GM19023 (cell line): ENCODE measurements around the gene GABBR1.

Experiments used
- ATAC-seq: cut with Tn5 transposase; IDR thresholded peaks from one replicate; pipeline ENCODE4 v1.9.1; 2021; ENCODE audit warnings: mild to moderate bottlenecking, moderate library complexity; ENCODE audit not compliant: unreplicated experiment

GABBR1 gene

GRCh38 chr6:29625337-29625930 lies 7.5 kb downstream of the GABBR1 start:
- ATAC-seq = no peak

GRCh38 chr6:29624520-29624961 lies 8.4 kb downstream of the GABBR1 start:
- no peak for ATAC-seq

GRCh38 chr6:29620630-29621029 lies 12.4 kb downstream of the GABBR1 start:
- no peak for ATAC-seq

- ATAC-seq = no peak
Measured at GRCh38 chr6:29619578-29620160, 13.3 kb downstream of the GABBR1 start.

GRCh38 chr6:29617782-29618554 lies 15.0 kb downstream of the GABBR1 start:
- ATAC-seq = no peak

GRCh38 chr6:29611426-29611825 lies 21.6 kb downstream of the GABBR1 start:
- no peak for ATAC-seq

- ATAC-seq = no peak
Measured at GRCh38 chr6:29610540-29610939, 22.4 kb downstream of the GABBR1 start.

GRCh38 chr6:29608131-29608530 lies 24.9 kb downstream of the GABBR1 start:
- no peak for ATAC-seq

- no peak for ATAC-seq
Measured at GRCh38 chr6:29603930-29604329, 29.1 kb downstream of the GABBR1 start.

GRCh38 chr6:29603456-29603855 lies 29.5 kb downstream of the GABBR1 start:
- no peak for ATAC-seq

GRCh38 chr6:29602564-29603361 lies 30.2 kb downstream of the GABBR1 start:
- no peak for ATAC-seq

- no peak for ATAC-seq
Measured at GRCh38 chr6:29598172-29598747, 34.7 kb downstream of the GABBR1 start.

GRCh38 chr6:29597184-29597583 lies 35.8 kb downstream of the GABBR1 start:
- ATAC-seq = no peak

- no peak for ATAC-seq
Measured at GRCh38 chr6:29596381-29596900, 36.5 kb downstream of the GABBR1 start.

- ATAC-seq = no peak
Measured at GRCh38 chr6:29593199-29593855, 39.7 kb downstream of the GABBR1 start.

- no peak for ATAC-seq
Measured at GRCh38 chr6:29591677-29592076, 41.3 kb downstream of the GABBR1 start.

- ATAC-seq = no peak
Measured at GRCh38 chr6:29590218-29590808, 42.7 kb downstream of the GABBR1 start.

GRCh38 chr6:29589423-29590048 lies 43.4 kb downstream of the GABBR1 start:
- no peak for ATAC-seq

GRCh38 chr6:29584821-29585220 lies 48.2 kb downstream of the GABBR1 start, which contains the start of gene OR2H2:
Gene OR2H2, plus strand, starts transcription at chr6:29585121. Its CDS starts 2,824 bp downstream, at chr6:29587945.
- ATAC-seq = no peak
